Stimulated activated CD4-positive, alpha-beta T cell treated with anti-CD3 and anti-CD28 coated beads, Interleukin-15, amount 100 ng/mL, for 1 hour (primary cell): ENCODE data around the gene ARHGEF3.
"Not testable (repeated sequence)": the region's sequence is repeated elsewhere in the genome, so short reads cannot be mapped to it uniquely, and the experiment has no call there.

Source experiments
- DNase-seq, 2 donors: peaks; one replicate each; pipeline ENCODE4 v3.0.0-alpha.2; 2020; ENCODE audit warnings: low read depth in 1 of 2, low spot score in 1 of 2

Gene ARHGEF3

DNA sequence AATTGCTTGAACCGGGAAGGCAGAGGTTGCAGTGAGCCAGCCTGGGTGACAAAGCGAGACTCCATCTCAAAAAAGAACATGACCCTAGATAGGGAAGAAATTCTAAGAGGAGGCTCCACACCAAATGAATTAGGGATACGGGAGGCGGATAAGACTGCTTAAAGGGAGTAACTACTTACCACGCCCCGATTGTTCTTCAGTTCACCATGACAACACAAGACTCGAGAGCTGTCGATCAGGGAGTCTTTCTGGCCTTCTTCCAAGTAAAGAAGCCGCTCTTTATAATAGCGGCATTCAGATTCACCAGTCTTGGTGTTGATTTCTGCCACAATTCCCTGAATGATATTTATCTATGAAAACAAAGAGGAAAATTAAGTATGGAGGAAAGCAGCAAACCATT, 64.7 kb downstream of the ARHGEF3 start:
- DNase-seq = no peak

GRCh38 chr3:56732109-56732508, 69.6 kb downstream of the ARHGEF3 start:
- DNase-seq = no peak

GRCh38 chr3:56725175-56725574, 76.6 kb downstream of the ARHGEF3 start:
- peak in 1 of 2 donors; percentile 11 for DNase-seq

- no peak for DNase-seq
These were observed 77.1 kb downstream of the ARHGEF3 start for GRCh38 chr3:56724676-56725075.

- no peak for DNase-seq
These were observed 80.9 kb downstream of the ARHGEF3 start for GRCh38 chr3:56720849-56721248.

- DNase-seq = not testable (repeated sequence)
These were observed 82.9 kb downstream of the ARHGEF3 start for GRCh38 chr3:56718809-56719208.

GRCh38 chr3:56711344-56711743, 90.4 kb downstream of the ARHGEF3 start:
- no peak for DNase-seq

- DNase-seq = not testable (repeated sequence)
These were observed 94.3 kb downstream of the ARHGEF3 start for GRCh38 chr3:56707412-56707811.

- DNase-seq = no peak
These were observed 95.1 kb downstream of the ARHGEF3 start for GRCh38 chr3:56706629-56707028.

GRCh38 chr3:56704706-56705105, 97.0 kb downstream of the ARHGEF3 start:
- no peak for DNase-seq

DNA sequence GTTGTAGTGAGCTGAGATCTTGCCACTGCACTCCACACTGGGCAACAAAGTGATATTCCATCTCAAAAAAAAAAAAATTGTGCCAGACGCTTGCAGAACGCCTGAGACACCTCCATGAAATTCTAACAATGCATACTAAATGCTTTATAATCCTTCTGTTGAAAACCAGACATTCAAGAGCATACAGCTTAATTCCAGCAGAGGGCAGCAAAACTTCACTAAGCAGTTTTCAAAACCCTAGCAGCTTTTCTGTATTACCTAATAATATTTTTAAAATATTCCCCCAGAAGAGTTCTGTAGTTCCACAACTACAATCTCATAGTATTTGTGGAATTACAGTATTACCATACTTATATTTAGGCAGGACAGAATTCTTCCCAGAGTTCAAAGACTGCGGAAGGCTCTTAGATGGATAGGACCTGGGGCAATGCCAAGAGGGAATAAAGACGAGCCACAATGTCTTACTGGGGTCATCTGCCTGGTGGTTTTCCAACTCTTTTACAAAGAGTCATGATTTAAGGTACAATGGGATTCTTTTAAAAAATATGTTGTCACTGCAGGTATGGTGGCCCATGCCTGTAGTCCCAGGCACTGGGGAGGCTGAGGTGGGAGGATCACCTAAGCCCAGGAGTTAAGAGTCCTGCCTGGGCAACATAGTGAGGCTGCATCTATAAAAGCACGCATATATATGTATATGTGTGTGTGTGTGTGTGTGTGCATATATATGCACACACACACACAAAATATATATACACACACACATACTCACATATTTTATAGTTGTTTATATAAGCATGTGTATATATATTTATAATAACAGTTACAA, 99.0 kb downstream of the ARHGEF3 start:
- DNase-seq = no peak

GRCh38 chr3:56700151-56700550, 101.6 kb downstream of the ARHGEF3 start:
- no peak for DNase-seq

- DNase-seq = no peak
These were observed 106.7 kb downstream of the ARHGEF3 start for GRCh38 chr3:56694867-56695683.

- DNase-seq = no peak
These were observed 108.0 kb downstream of the ARHGEF3 start for GRCh38 chr3:56693750-56694149.

GRCh38 chr3:56692520-56693433, 109.0 kb downstream of the ARHGEF3 start:
- not testable (repeated sequence) for DNase-seq

- DNase-seq = not testable (repeated sequence)
These were observed 109.8 kb downstream of the ARHGEF3 start for GRCh38 chr3:56692001-56692365.

DNA sequence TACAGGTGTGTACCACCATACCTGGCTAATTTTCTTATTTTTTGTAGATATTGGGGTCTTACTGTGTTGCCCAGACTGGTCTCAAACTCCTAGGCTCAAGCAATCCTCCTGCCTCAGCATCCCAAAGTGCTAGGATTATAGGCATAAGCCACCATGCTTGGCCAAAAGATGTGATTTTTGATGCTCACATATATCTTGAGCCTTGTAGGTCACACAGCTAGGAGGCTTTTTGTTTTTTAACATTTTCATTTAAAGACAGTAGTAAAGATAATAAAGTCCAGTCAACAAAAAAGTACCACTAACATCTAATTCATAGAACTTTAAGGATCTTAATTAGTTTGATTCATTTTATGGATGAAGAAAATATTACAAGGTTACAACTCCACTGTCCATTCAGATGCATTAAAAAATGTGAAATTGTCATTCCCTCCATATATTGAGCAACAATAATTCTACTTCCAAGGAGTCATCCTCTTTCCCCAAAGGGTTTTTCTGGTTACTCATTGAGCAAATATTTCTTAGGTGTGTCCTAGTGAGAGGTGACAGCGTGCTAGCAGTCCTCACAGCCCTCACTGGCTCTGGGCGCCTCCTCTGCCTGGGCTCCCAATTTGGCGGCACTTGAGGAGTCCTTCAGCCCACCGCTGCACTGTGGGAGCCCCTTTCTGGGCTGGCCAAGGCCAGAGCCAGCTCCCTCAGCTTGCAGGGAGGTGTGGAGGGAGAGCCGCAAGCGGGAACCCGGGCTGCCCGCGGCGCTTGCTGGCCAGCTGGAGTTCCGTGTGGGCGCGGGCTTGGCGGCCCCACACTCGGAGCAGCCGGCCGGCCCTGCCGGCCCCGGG, 110.4 kb downstream of the ARHGEF3 start:
- no peak for DNase-seq

GRCh38 chr3:56689303-56689702, 112.4 kb downstream of the ARHGEF3 start:
- no peak for DNase-seq

DNA sequence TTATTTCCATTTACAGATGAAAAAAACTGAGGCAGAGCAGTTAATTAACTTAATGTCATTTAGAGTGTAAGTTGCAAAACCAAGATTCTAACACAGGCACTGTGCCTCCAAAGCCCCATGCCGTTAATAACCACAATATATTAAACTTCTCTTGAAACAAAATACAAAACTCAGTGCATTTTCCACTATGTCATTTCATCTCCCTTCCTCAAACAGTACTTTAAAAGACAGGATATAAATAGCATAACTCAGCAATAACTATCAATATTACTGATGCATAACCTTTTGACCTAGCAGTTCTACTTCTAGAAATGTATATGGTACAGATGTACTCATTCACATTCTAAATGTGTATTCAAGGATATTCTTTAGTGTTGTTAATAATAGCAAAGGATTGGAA, 113.6 kb downstream of the ARHGEF3 start:
- DNase-seq = no peak

- DNase-seq = no peak
These were observed 117.7 kb downstream of the ARHGEF3 start for GRCh38 chr3:56684029-56684428.
